Thoracic aorta endothelial cell (primary cell): ENCODE data around the gene CC2D2A. TPM values are rescaled to one million over a fixed set of nuclear protein-coding genes. Genes with fewer than 3 reads are reported as not detected.

Source experiments
- small RNA-seq: library from RNA; depleted of rRNA; stranded (forward); fragments of <200 nt; gene quantifications from one replicate; pipeline ENCODE3, GENCODE V24; 2012
- total RNA-seq: library from RNA; depleted of rRNA; stranded (reverse); fragments of >200 nt; gene quantifications from 2 replicates; pipeline ENCODE4 v1.2.3, GENCODE V29; 2012

Gene CC2D2A
- 23.1 and 24.8 TPM in 2 replicates for total RNA-seq

DNA sequence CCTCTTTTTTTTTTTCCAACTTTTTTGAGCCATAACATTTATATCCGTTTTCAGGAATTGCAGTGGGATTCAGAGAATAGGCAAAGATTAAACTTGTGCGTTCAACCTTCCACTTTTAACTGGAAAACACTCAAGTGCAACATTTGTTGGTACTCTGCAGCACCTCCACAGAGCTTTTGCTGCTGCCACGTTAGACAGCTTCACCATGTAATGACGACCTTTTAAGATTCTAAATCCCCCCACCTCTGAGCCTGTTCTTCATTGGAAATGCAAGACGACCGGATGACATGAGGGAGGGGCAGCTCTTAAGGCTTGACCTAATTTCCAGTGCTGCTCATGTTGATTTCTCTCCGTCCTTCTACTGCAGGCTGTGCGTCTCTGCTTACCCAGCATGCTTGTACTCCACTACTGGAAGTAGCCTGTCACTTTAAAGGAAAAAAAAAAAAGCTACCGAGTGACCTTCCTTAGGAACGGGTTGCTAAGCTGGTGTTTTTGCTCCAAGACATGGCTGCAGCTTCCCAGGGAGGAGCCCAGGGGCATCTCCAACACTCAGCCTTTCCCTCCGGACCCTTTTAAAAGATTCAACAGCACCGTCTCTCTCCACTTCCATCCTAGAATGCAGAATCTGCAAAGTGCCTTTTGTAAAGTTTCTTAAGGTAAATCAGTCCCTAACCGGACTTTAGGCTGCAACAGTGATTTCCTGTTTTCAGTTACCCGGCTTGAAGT, at the start of gene CC2D2A:
CC2D2A (plus strand) TSS at position 481 of the 726 bp plus-strand sequence. CDS start 6,051 bp downstream, outside the sequence.

DNA sequence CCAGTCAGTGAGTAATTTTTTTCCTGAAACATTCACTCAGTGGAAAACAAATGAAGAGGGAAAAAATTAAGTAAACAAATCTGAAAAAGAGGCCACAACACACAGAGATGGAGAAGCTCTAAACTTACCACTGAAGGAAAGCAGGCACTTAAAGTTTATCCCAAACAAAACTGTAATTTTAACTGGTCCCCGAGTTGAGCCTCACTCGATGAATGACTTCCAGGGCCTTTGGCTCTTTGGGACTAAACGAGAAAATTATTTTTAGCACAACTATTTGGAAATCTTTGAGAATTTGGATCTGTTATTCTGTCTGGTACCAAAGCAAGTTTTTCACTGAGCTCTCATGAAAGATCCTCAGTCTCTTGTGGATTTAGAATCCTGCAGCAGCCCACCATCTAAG, 42.0 kb upstream of the CC2D2A start, which contains the start of gene C1QTNF7:
C1QTNF7 (plus strand) TSS at position 333 of the 400 bp plus-strand sequence. CDS start 7,711 bp downstream, outside the sequence.

Small RNA genes lying within 50 kb of the gene (small RNA-seq; reads per million reads assigned to genes)
- gene AC007016.1, result not detected

Other genes starting within 250 kb of the CC2D2A start
- not detected in 2 replicates for gene C1QTNF7, start 41.8 kb upstream of the CC2D2A start, total RNA-seq
- 75.6 and 77.7 TPM in 2 replicates for gene FBXL5, start 185.5 kb downstream of the CC2D2A start, total RNA-seq
- gene FAM200B, start 211.9 kb downstream of the CC2D2A start, total RNA-seq, result 31.4 and 32.3 TPM in 2 replicates
- gene BST1, start 233.2 kb downstream of the CC2D2A start, total RNA-seq, result 6.0 and 14.8 TPM in 2 replicates